ENCODE data around the gene HIVEP3.

HIVEP3 gene

GRCh38 chr1:41571041-41571440 lies 347.7 kb downstream of the HIVEP3 start:
- H3K36me3 ChIP-seq (ENCODE audit: control insufficient read depth in 4 of 4, insufficient read depth in 4 of 4, low read length in 3 of 4) = peaks cover 0 to 6% (median 2%) of the 10 kb centered on the region in 4 experiments
- H3K4me1 ChIP-seq (ENCODE audit: control extremely low read depth in 1 of 4, control insufficient read depth in 4 of 4, insufficient read depth in 4 of 4, low read length in 3 of 4) = peaks cover 0 to 13% (median 7%) of the 10 kb centered on the region in 4 experiments
- H3K4me3 ChIP-seq (ENCODE audit: control insufficient read depth in 1 of 7, extremely low read depth in 1 of 7, insufficient read depth in 4 of 7, low read depth in 2 of 7, low read length in 6 of 7) = no peak overlapping the region
- POLR2A ChIA-PET = no interaction called here
- CTCF ChIA-PET = no interaction called here
- H3K27ac ChIP-seq (ENCODE audit: insufficient read depth in 1 of 2, low read depth in 1 of 2, low read length in 2 of 2, poor library complexity in 1 of 2, severe bottlenecking in 2 of 2) = no peak overlapping the region
- no peak for DNase-seq
- no CpG with 5 or more reads among the region's 3 CpGs for WGBS (ENCODE audit: insufficient coverage)
- H3K27me3 ChIP-seq (replicated peaks in 2 of 5; ENCODE audit: control insufficient read depth in 4 of 5, insufficient read depth in 5 of 5, low read length in 4 of 5) = no peaks in the 10 kb centered on the region
- no peaks in the 10 kb centered on the region for H3K9me3 ChIP-seq (ENCODE audit: control extremely low read depth in 1 of 5, control insufficient read depth in 4 of 5, insufficient read depth in 2 of 5, low read depth in 1 of 5, low read length in 4 of 5)

- POLR2A ChIA-PET = no interaction called here
Measured at GRCh38 chr1:41568204-41568603, 350.5 kb downstream of the HIVEP3 start.

GRCh38 chr1:41566969-41567368 lies 351.8 kb downstream of the HIVEP3 start:
- Histone ChIP-seq H3K27me3 (replicated peaks in 2 of 5; ENCODE audit: control insufficient read depth in 4 of 5, insufficient read depth in 5 of 5, low read length in 4 of 5) (no peaks in the 10 kb centered on the region), H3K4me1 (ENCODE audit: control extremely low read depth in 1 of 4, control insufficient read depth in 4 of 4, insufficient read depth in 4 of 4, low read length in 3 of 4) (no peaks in the 10 kb centered on the region), H3K27ac (ENCODE audit: insufficient read depth in 1 of 2, low read depth in 1 of 2, low read length in 2 of 2, poor library complexity in 1 of 2, severe bottlenecking in 2 of 2) (no peak overlapping the region), H3K9me3 (ENCODE audit: control extremely low read depth in 1 of 5, control insufficient read depth in 4 of 5, insufficient read depth in 2 of 5, low read depth in 1 of 5, low read length in 4 of 5) (no peaks in the 10 kb centered on the region), H3K4me3 (ENCODE audit: control insufficient read depth in 1 of 7, extremely low read depth in 1 of 7, insufficient read depth in 4 of 7, low read depth in 2 of 7, low read length in 6 of 7) (no peak overlapping the region), H3K36me3 (ENCODE audit: control insufficient read depth in 4 of 4, insufficient read depth in 4 of 4, low read length in 3 of 4) (peaks cover 0 to 6% (median 2%) of the 10 kb centered on the region in 4 experiments)
- ChIA-PET POLR2A (no interaction called here), CTCF (no interaction called here)
- WGBS (ENCODE audit: insufficient coverage) = 100% methylated on average over 1 of the region's 2 CpGs
- no peak for DNase-seq

More at GRCh38 chr1:41568204-41568603, 350.5 kb downstream of the HIVEP3 start:
- no peaks in the 10 kb centered on the region for H3K4me1 ChIP-seq (ENCODE audit: control extremely low read depth in 1 of 4, control insufficient read depth in 4 of 4, insufficient read depth in 4 of 4, low read length in 3 of 4)
- H3K36me3 ChIP-seq (ENCODE audit: control insufficient read depth in 4 of 4, insufficient read depth in 4 of 4, low read length in 3 of 4) = peaks cover 0 to 6% (median 2%) of the 10 kb centered on the region in 4 experiments
- CTCF ChIA-PET = interaction anchor here (0.9 kb wide), 1 partner anchor 10 kb away, joined by 3 read pairs; no protein-coding TSS in a partner anchor
- DNase-seq = no peak
- WGBS (ENCODE audit: insufficient coverage) = 91% methylated on average over 9 of the region's 9 CpGs
- H3K27me3 ChIP-seq (replicated peaks in 2 of 5; ENCODE audit: control insufficient read depth in 4 of 5, insufficient read depth in 5 of 5, low read length in 4 of 5) = no peaks in the 10 kb centered on the region
- no peaks in the 10 kb centered on the region for H3K9me3 ChIP-seq (ENCODE audit: control extremely low read depth in 1 of 5, control insufficient read depth in 4 of 5, insufficient read depth in 2 of 5, low read depth in 1 of 5, low read length in 4 of 5)
- H3K4me3 ChIP-seq (ENCODE audit: control insufficient read depth in 1 of 7, extremely low read depth in 1 of 7, insufficient read depth in 4 of 7, low read depth in 2 of 7, low read length in 6 of 7) = no peak overlapping the region
- no peak overlapping the region for H3K27ac ChIP-seq (ENCODE audit: insufficient read depth in 1 of 2, low read depth in 1 of 2, low read length in 2 of 2, poor library complexity in 1 of 2, severe bottlenecking in 2 of 2)

- Histone ChIP-seq H3K27me3 (replicated peaks in 2 of 5; ENCODE audit: control insufficient read depth in 4 of 5, insufficient read depth in 5 of 5, low read length in 4 of 5) (no peaks in the 10 kb centered on the region), H3K4me3 (ENCODE audit: control insufficient read depth in 1 of 7, extremely low read depth in 1 of 7, insufficient read depth in 4 of 7, low read depth in 2 of 7, low read length in 6 of 7) (no peak overlapping the region), H3K4me1 (ENCODE audit: control extremely low read depth in 1 of 4, control insufficient read depth in 4 of 4, insufficient read depth in 4 of 4, low read length in 3 of 4) (no peaks in the 10 kb centered on the region), H3K27ac (ENCODE audit: insufficient read depth in 1 of 2, low read depth in 1 of 2, low read length in 2 of 2, poor library complexity in 1 of 2, severe bottlenecking in 2 of 2) (no peak overlapping the region), H3K36me3 (ENCODE audit: control insufficient read depth in 4 of 4, insufficient read depth in 4 of 4, low read length in 3 of 4) (peaks cover 0 to 6% (median 2%) of the 10 kb centered on the region in 4 experiments), H3K9me3 (ENCODE audit: control extremely low read depth in 1 of 5, control insufficient read depth in 4 of 5, insufficient read depth in 2 of 5, low read depth in 1 of 5, low read length in 4 of 5) (no peaks in the 10 kb centered on the region)
- no peak for DNase-seq
- ChIA-PET POLR2A (no interaction called here), CTCF (no interaction called here)
- 100% methylated on average over 5 of the region's 5 CpGs for WGBS (ENCODE audit: insufficient coverage)
Measured at GRCh38 chr1:41566274-41566885, 352.3 kb downstream of the HIVEP3 start.

GRCh38 chr1:41564741-41565475 lies 353.8 kb downstream of the HIVEP3 start:
- no peak overlapping the region for H3K4me3 ChIP-seq (ENCODE audit: control insufficient read depth in 1 of 7, extremely low read depth in 1 of 7, insufficient read depth in 4 of 7, low read depth in 2 of 7, low read length in 6 of 7)
- no peak overlapping the region for H3K27ac ChIP-seq (ENCODE audit: insufficient read depth in 1 of 2, low read depth in 1 of 2, low read length in 2 of 2, poor library complexity in 1 of 2, severe bottlenecking in 2 of 2)
- H3K4me1 ChIP-seq (ENCODE audit: control extremely low read depth in 1 of 4, control insufficient read depth in 4 of 4, insufficient read depth in 4 of 4, low read length in 3 of 4) = no peaks in the 10 kb centered on the region
- CTCF ChIA-PET = no interaction called here
- H3K9me3 ChIP-seq (ENCODE audit: control extremely low read depth in 1 of 5, control insufficient read depth in 4 of 5, insufficient read depth in 2 of 5, low read depth in 1 of 5, low read length in 4 of 5) = no peaks in the 10 kb centered on the region
- POLR2A ChIA-PET = no interaction called here
- H3K27me3 ChIP-seq (replicated peaks in 2 of 5; ENCODE audit: control insufficient read depth in 4 of 5, insufficient read depth in 5 of 5, low read length in 4 of 5) = no peaks in the 10 kb centered on the region
- peaks cover 0 to 6% (median 1%) of the 10 kb centered on the region in 4 experiments for H3K36me3 ChIP-seq (ENCODE audit: control insufficient read depth in 4 of 4, insufficient read depth in 4 of 4, low read length in 3 of 4)
- WGBS (ENCODE audit: insufficient coverage) = 98% methylated on average over 6 of the region's 9 CpGs
- peak in 2 of 3 donors; percentile 19 to 46 for DNase-seq

- CTCF ChIA-PET = no interaction called here
- Histone ChIP-seq H3K4me1 (ENCODE audit: control extremely low read depth in 1 of 4, control insufficient read depth in 4 of 4, insufficient read depth in 4 of 4, low read length in 3 of 4) (no peaks in the 10 kb centered on the region), H3K9me3 (ENCODE audit: control extremely low read depth in 1 of 5, control insufficient read depth in 4 of 5, insufficient read depth in 2 of 5, low read depth in 1 of 5, low read length in 4 of 5) (peaks cover 0 to 1% (median 0%) of the 10 kb centered on the region in 5 experiments), H3K4me3 (ENCODE audit: control insufficient read depth in 1 of 7, extremely low read depth in 1 of 7, insufficient read depth in 4 of 7, low read depth in 2 of 7, low read length in 6 of 7) (no peak overlapping the region), H3K27ac (ENCODE audit: insufficient read depth in 1 of 2, low read depth in 1 of 2, low read length in 2 of 2, poor library complexity in 1 of 2, severe bottlenecking in 2 of 2) (no peak overlapping the region), H3K27me3 (replicated peaks in 2 of 5; ENCODE audit: control insufficient read depth in 4 of 5, insufficient read depth in 5 of 5, low read length in 4 of 5) (no peaks in the 10 kb centered on the region), H3K36me3 (ENCODE audit: control insufficient read depth in 4 of 4, insufficient read depth in 4 of 4, low read length in 3 of 4) (peaks cover 0 to 6% (median 0%) of the 10 kb centered on the region in 4 experiments)
- DNase-seq = no peak
- POLR2A ChIA-PET = no interaction called here
Measured at GRCh38 chr1:41562328-41562727, 356.4 kb downstream of the HIVEP3 start.

GRCh38 chr1:41560931-41561330 lies 357.8 kb downstream of the HIVEP3 start:
- Histone ChIP-seq H3K27ac (ENCODE audit: insufficient read depth in 1 of 2, low read depth in 1 of 2, low read length in 2 of 2, poor library complexity in 1 of 2, severe bottlenecking in 2 of 2) (no peak overlapping the region), H3K4me3 (ENCODE audit: control insufficient read depth in 1 of 7, extremely low read depth in 1 of 7, insufficient read depth in 4 of 7, low read depth in 2 of 7, low read length in 6 of 7) (no peak overlapping the region), H3K4me1 (ENCODE audit: control extremely low read depth in 1 of 4, control insufficient read depth in 4 of 4, insufficient read depth in 4 of 4, low read length in 3 of 4) (no peaks in the 10 kb centered on the region), H3K36me3 (ENCODE audit: control insufficient read depth in 4 of 4, insufficient read depth in 4 of 4, low read length in 3 of 4) (no peaks in the 10 kb centered on the region), H3K27me3 (replicated peaks in 2 of 5; ENCODE audit: control insufficient read depth in 4 of 5, insufficient read depth in 5 of 5, low read length in 4 of 5) (no peaks in the 10 kb centered on the region), H3K9me3 (ENCODE audit: control extremely low read depth in 1 of 5, control insufficient read depth in 4 of 5, insufficient read depth in 2 of 5, low read depth in 1 of 5, low read length in 4 of 5) (peaks cover 0 to 7% (median 3%) of the 10 kb centered on the region in 5 experiments)
- ChIA-PET CTCF (interaction anchor here (1.1 kb wide), 1 partner anchor 13 kb away, joined by 5 read pairs; no protein-coding TSS in a partner anchor), POLR2A (no interaction called here)
- WGBS (ENCODE audit: insufficient coverage) = 91% methylated on average over 1 of the region's 1 CpG
- no peak for DNase-seq

Data from common myeloid progenitor, CD34-positive (primary cell).